ENCODE results near the gene MAGEE1. TPM values are rescaled to one million over a fixed set of nuclear protein-coding genes. Genes with fewer than 3 reads are reported as not detected.

MAGEE1 gene
- 1 to 10 TPM in 1 of 4 donors, under 1 TPM in 3; 0.48 to 1.2 (median 0.94) TPM for total RNA-seq

DNA sequence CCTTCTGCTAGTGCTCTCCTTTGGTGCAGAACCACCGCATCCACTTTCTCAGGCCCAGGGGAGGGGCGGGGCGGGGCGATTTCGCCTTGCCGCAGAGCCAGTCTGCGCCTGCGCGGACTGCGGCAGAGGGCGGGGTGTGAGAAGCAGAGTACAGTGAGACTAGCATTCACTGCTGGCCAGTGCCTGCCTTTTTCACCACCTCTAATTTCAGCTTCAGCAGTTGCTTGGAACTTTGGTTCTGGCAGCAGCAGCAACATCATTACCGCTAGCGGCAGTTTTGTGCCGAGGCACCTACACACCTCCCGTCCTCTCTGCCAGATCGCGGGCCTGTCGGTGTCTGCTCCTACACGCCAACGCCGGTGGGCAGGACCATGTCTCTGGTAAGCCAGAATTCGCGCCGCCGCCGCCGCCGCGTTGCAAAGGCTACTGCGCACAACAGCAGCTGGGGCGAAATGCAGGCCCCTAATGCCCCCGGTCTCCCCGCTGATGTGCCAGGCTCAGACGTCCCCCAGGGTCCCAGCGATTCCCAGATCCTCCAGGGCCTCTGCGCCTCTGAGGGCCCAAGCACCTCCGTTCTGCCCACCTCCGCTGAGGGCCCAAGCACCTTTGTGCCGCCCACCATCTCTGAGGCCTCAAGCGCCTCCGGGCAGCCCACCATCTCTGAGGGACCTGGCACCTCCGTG lies at the start of gene MAGEE1:
Gene MAGEE1 (plus strand): TSS at position 151 of the 683 bp plus-strand sequence. CDS start 221 bp downstream, at position 372.
- peak; percentile 30 for DNase-seq (ENCODE audit: low spot score)
- TF ChIP-seq, protein P1, sequence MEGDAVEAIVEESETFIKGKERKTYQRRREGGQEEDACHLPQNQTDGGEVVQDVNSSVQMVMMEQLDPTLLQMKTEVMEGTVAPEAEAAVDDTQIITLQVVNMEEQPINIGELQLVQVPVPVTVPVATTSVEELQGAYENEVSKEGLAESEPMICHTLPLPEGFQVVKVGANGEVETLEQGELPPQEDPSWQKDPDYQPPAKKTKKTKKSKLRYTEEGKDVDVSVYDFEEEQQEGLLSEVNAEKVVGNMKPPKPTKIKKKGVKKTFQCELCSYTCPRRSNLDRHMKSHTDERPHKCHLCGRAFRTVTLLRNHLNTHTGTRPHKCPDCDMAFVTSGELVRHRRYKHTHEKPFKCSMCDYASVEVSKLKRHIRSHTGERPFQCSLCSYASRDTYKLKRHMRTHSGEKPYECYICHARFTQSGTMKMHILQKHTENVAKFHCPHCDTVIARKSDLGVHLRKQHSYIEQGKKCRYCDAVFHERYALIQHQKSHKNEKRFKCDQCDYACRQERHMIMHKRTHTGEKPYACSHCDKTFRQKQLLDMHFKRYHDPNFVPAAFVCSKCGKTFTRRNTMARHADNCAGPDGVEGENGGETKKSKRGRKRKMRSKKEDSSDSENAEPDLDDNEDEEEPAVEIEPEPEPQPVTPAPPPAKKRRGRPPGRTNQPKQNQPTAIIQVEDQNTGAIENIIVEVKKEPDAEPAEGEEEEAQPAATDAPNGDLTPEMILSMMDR (IDR thresholded peaks at IDR 0.05) = no peak
- peak; percentile 89 for ATAC-seq (ENCODE audit: low FRiP score)

GRCh38 chrX:76398970-76399369 lies 28.5 kb upstream of the MAGEE1 start:
- TF ChIP-seq, protein P1 (IDR thresholded peaks at IDR 0.05) = no peak
- ATAC-seq (ENCODE audit: low FRiP score) (no peak), DNase-seq (ENCODE audit: low spot score) (no peak)

GRCh38 chrX:76407795-76408194 lies 19.7 kb upstream of the MAGEE1 start:
- TF ChIP-seq, protein P1 (IDR thresholded peaks at IDR 0.05) = no peak
- ATAC-seq (ENCODE audit: low FRiP score) (no peak), DNase-seq (ENCODE audit: low spot score) (no peak)

- ATAC-seq (ENCODE audit: low FRiP score) = no peak
- TF ChIP-seq, protein P1 (IDR thresholded peaks at IDR 0.05) = no peak
- DNase-seq (ENCODE audit: low spot score) = no peak
Measured at GRCh38 chrX:76420237-76420636, 7.3 kb upstream of the MAGEE1 start.

- TF ChIP-seq, protein P1 (IDR thresholded peaks at IDR 0.05) = no peak
- peak; percentile 18 for ATAC-seq (ENCODE audit: low FRiP score)
Measured at GRCh38 chrX:76428243-76429130, 977 bp downstream of the MAGEE1 start.

GRCh38 chrX:76433219-76433618 lies 5.7 kb downstream of the MAGEE1 start:
- DNase-seq (ENCODE audit: low spot score) (no peak), ATAC-seq (ENCODE audit: low FRiP score) (no peak)
- TF ChIP-seq, protein P1 (IDR thresholded peaks at IDR 0.05) = no peak

More at GRCh38 chrX:76428243-76429130, 977 bp downstream of the MAGEE1 start:
- no peak for DNase-seq (ENCODE audit: low spot score)

All from omental fat pad (tissue), 4 donors.